ENCODE measurements around the gene NTRK3. TPM values are rescaled to one million over a fixed set of nuclear protein-coding genes. Genes with fewer than 3 reads are reported as not detected.

The NTRK3 gene
- total and polyA plus RNA-seq, 2 of the 13 experiments (the other 11 are each of a cell fraction or from before 2014, with no cell fraction given), result not detected

DNA sequence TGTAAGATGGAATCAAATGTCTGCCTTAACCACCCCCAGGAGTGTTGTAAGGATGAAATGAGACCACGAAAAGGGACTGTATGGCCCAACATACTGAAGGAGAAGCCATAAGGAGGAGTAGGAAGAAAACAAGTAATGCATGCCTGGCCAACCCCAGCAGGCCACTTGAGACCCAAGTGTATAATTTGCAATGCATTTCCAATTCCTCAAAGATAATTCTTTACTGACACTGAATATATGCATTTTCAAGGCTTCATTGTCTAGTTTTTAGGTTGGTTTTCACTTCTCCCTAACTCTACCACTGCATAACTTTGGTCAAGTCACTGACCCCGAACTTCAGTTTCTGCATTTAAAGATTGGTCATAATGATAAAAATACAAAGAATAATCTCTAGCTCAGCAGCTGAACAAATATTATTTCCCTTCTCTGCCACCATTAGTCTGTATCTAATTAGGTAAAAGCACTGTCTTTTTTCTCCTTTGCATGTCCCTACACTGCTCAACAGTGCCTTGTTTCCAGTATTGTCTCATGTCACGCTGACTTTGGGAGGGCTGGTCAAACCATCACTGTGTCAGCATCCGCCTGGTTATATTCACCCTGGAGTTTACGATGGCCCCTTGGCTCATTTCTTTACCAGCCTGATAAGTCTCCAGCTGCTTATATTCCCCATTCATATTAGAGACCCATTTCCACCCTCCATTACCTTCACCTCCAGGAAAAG is 378.6 kb downstream of the NTRK3 start:
- WGBS (ENCODE audit: low lambda C conversion rate), result 20% methylated on average over 5 of the region's 5 CpGs
- no TSS peak for BruUV-seq (replicated peaks)
- intact Hi-C loops (cut with micrococcal nuclease; ENCODE audit: unreplicated experiment) (no loop called here), in situ Hi-C loops (cut with HindIII; ENCODE audit: extremely low pct_ligation_motif_present, low pct_unique_long_range_greater_than_20kb) (no loop called here)
- Histone ChIP-seq H3K79me2 (ENCODE audit: insufficient read depth, low read length) (no peaks in the 10 kb centered on the region), H3K36me3 (replicated peaks in 1 of 2; ENCODE audit: control insufficient read depth in 1 of 2, insufficient read depth in 2 of 2, low read length in 2 of 2) (no peaks in the 10 kb centered on the region), H3K27ac (ENCODE audit: extremely low read length, insufficient read depth, low read length) (no peak overlapping the region), H2AFZ (ENCODE audit: low read length) (no peak overlapping the region), H3K9me3 (ENCODE audit: low read length) (peaks cover 77% of the 10 kb centered on the region), H3K4me3 (replicated peaks in 1 of 3; ENCODE audit: insufficient read depth in 1 of 3, low read depth in 2 of 3, low read length in 3 of 3) (no peak overlapping the region), H3K9ac (ENCODE audit: insufficient read depth, low read depth, low read length) (no peak overlapping the region), H4K20me1 (ENCODE audit: insufficient read depth, low read length) (no peaks in the 10 kb centered on the region), H3K27me3 (ENCODE audit: control insufficient read depth in 1 of 2, insufficient read depth in 2 of 2, low read length in 2 of 2) (no peaks in the 10 kb centered on the region), H3K4me2 (ENCODE audit: low read depth, low read length) (no peak overlapping the region), H3K4me1 (ENCODE audit: insufficient read depth, low read length) (no peaks in the 10 kb centered on the region)
- TF ChIP-seq NR3C1 (CRISPR knock-in tag; IDR thresholded peaks at IDR 0.05), result no peak
- no peak for TF ChIP-seq SP140L (CRISPR knock-in tag; IDR thresholded peaks at IDR 0.05; ENCODE audit: borderline replicate concordance)
- no peak for TF ChIP-seq NR0B2 (CRISPR knock-in tag; IDR thresholded peaks at IDR 0.05)
- no peak for TF ChIP-seq PHF21A (CRISPR knock-in tag; IDR thresholded peaks at IDR 0.05)
- no peak for TF ChIP-seq CBFB (CRISPR knock-in tag; IDR thresholded peaks at IDR 0.05)
- TF ChIP-seq, protein P1, sequence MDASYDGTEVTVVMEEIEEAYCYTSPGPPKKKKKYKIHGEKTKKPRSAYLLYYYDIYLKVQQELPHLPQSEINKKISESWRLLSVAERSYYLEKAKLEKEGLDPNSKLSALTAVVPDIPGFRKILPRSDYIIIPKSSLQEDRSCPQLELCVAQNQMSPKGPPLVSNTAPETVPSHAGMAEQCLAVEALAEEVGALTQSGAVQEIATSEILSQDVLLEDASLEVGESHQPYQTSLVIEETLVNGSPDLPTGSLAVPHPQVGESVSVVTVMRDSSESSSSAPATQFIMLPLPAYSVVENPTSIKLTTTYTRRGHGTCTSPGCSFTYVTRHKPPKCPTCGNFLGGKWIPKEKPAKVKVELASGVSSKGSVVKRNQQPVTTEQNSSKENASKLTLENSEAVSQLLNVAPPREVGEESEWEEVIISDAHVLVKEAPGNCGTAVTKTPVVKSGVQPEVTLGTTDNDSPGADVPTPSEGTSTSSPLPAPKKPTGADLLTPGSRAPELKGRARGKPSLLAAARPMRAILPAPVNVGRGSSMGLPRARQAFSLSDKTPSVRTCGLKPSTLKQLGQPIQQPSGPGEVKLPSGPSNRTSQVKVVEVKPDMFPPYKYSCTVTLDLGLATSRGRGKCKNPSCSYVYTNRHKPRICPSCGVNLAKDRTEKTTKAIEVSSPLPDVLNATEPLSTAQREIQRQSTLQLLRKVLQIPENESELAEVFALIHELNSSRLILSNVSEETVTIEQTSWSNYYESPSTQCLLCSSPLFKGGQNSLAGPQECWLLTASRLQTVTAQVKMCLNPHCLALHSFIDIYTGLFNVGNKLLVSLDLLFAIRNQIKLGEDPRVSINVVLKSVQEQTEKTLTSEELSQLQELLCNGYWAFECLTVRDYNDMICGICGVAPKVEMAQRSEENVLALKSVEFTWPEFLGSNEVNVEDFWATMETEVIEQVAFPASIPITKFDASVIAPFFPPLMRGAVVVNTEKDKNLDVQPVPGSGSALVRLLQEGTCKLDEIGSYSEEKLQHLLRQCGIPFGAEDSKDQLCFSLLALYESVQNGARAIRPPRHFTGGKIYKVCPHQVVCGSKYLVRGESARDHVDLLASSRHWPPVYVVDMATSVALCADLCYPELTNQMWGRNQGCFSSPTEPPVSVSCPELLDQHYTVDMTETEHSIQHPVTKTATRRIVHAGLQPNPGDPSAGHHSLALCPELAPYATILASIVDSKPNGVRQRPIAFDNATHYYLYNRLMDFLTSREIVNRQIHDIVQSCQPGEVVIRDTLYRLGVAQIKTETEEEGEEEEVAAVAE (CRISPR knock-in tag; IDR thresholded peaks at IDR 0.05; ENCODE audit: borderline replicate concordance), result no peak
- TF ChIP-seq, protein P2, sequence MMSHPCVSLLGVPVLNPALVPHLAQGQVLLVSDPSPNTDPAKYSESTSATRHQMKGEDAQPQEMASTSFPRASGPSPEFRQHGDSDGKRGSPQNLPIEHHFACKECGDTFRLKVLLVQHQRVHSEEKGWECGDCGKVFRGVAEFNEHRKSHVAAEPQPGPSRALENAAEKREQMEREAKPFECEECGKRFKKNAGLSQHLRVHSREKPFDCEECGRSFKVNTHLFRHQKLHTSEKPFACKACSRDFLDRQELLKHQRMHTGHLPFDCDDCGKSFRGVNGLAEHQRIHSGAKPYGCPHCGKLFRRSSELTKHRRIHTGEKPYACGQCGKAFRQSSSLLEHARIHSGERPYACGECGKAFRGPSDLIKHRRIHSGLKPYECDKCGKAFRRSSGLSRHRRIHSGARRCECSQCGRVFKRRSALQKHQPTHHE (CRISPR knock-in tag; IDR thresholded peaks at IDR 0.05; ENCODE audit: borderline replicate concordance), result no peak
- no peak for TF ChIP-seq ZNF850 (CRISPR knock-in tag; conservative IDR thresholded peaks at IDR 0.05)
- no peak for TF ChIP-seq ZNF639 (CRISPR knock-in tag; conservative IDR thresholded peaks at IDR 0.05)
- no peak for TF ChIP-seq ZNF205 (CRISPR knock-in tag; IDR thresholded peaks at IDR 0.05)
- TF ChIP-seq ZFP36L2 (CRISPR knock-in tag; IDR thresholded peaks at IDR 0.05), result no peak
- TF ChIP-seq ZBTB43 (CRISPR knock-in tag; conservative IDR thresholded peaks at IDR 0.05), result no peak
- CTCF ChIA-PET (ENCODE audit: low intra/inter-chr PET ratio, low total read pairs), result no interaction called here
- ATAC-seq (no peak), FAIRE-seq (no peak), DNase-seq (ENCODE audit: low spot score) (no peak)
- POLR2A ChIA-PET, result no interaction called here
